ENCODE measurements around the gene TOM1L2.
"Not testable (repeated sequence)": the region's sequence is repeated elsewhere in the genome, so short reads cannot be mapped to it uniquely, and the experiment has no call there.

The TOM1L2 gene

GRCh38 chr17:17809531-17810083 is 162.6 kb downstream of the TOM1L2 start:
- no peak for DNase-seq (ENCODE audit: low spot score)
- TF ChIP-seq CTCF (IDR thresholded peaks at IDR 0.05; ENCODE audit: extremely low read depth, missing control alignments), result no peak

GRCh38 chr17:17808706-17809432 is 163.3 kb downstream of the TOM1L2 start:
- DNase-seq (ENCODE audit: low spot score), result peak; percentile 92
- TF ChIP-seq CTCF (IDR thresholded peaks at IDR 0.05; ENCODE audit: extremely low read depth, missing control alignments), result no peak

DNA sequence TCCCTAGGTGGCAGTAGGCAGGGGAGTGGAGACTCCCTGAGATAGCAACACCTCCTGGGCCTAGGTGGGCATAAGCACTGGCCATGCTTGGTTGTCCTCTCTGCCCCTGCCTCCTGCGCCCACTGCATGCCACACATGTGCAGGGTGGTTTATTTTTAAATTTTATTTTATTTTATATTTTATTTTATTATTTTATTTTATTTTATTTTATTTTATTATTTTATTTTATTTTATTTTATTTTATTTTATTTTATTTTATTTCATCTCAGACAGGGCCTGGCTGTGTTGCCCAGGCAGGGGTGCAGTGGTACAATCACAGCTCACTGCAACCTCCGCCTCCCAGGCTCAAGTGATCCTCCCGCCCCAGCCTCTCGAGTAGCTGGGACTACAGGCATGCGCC is 164.0 kb downstream of the TOM1L2 start:
- not testable (repeated sequence) for DNase-seq (ENCODE audit: low spot score)

DNA sequence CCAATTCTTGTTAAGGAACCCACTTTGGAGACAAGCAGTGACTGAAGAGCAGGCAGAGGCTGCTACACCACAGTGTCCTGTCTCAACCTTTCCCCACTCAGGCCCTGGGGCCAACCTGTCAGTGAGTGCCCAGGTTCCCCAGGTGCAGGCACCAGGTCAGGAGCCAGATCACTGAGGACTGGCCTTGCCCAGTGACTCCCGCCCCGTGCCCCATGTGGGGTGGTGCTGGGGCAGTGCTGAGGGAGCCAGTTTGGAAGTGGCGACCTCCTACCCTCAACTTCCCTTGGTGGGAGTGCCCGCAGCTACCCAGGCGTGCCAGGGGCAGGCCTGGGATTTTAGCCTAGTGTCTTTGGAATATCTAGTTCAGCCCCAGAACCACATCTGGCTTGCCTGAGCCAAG is 164.8 kb downstream of the TOM1L2 start:
- TF ChIP-seq CTCF (IDR thresholded peaks at IDR 0.05; ENCODE audit: extremely low read depth, missing control alignments), result no peak
- no peak for DNase-seq (ENCODE audit: low spot score)

- TF ChIP-seq CTCF (IDR thresholded peaks at IDR 0.05; ENCODE audit: extremely low read depth, missing control alignments), result no peak
- no peak for DNase-seq (ENCODE audit: low spot score)
These were observed 165.5 kb downstream of the TOM1L2 start for GRCh38 chr17:17806611-17807274.

- TF ChIP-seq CTCF (IDR thresholded peaks at IDR 0.05; ENCODE audit: extremely low read depth, missing control alignments), result no peak
- DNase-seq (ENCODE audit: low spot score), result no peak
These were observed 166.2 kb downstream of the TOM1L2 start for GRCh38 chr17:17806035-17806434.

DNA sequence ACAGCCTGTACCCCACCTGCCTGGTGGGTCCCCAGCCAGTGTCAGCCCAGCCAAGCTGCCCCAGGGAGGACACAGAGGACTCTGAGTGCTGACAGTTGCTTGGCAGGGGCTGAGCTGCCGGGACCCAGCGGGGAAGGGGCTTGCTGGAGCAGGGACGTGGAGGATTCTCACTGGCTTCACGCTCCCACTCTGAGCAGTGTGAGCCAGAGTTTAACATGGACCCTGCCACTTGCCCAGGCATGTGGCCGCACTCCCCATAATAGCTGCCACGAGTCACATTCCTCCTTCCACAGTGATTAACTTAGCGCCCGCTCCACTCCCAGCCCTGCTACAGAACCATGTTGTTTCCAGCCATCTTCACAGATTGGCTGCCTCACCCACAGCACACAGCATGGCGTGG is 166.6 kb downstream of the TOM1L2 start:
- no peak for TF ChIP-seq CTCF (IDR thresholded peaks at IDR 0.05; ENCODE audit: extremely low read depth, missing control alignments)
- DNase-seq (ENCODE audit: low spot score), result no peak

Measured in GM20000 (cell line).